Tibial nerve (tissue), 4 donors: ENCODE data around the gene PSMB8.

Source experiments
- CTCF ChIP-seq, 5 experiments: fragments of 200-600 bp in 3 of 5; fragments of 450-650 bp in 2 of 5; sonication (generic) in 3 of 5; IDR thresholded peaks; one replicate each; pipeline ENCODE4 v1.5.1; 2016 to 2019; ENCODE audit warnings: antibody characterized with exemption in 5 of 5, mild to moderate bottlenecking in 3 of 5, moderate library complexity in 2 of 5
- EP300 ChIP-seq, 2 donors: sonication (generic); formaldehyde crosslinking; IDR thresholded peaks; one replicate each; pipeline ENCODE4 v1.6.1; 2017; ENCODE audit warnings: antibody characterized with exemption in 2 of 2, mild to moderate bottlenecking in 1 of 2
- POLR2A ChIP-seq, 2 donors: fragments of 450-650 bp; IDR thresholded peaks; one replicate each; pipeline ENCODE4 v1.6.1; 2017; ENCODE audit warnings: antibody characterized with exemption in 2 of 2, mild to moderate bottlenecking in 2 of 2, moderate library complexity in 2 of 2

- TF ChIP-seq CTCF (IDR thresholded peaks at IDR 0.05) (no peak), EP300 (IDR thresholded peaks at IDR 0.05) (no peak), POLR2A (IDR thresholded peaks at IDR 0.05) (no peak)
Measured at GRCh38 chr6:32839356-32839755, 4.5 kb downstream of the PSMB8 start.
